NB4 (cell line): Measurements from ENCODE around the gene PCNT.

Experiments
- DNase-seq: peaks from one replicate; pipeline ENCODE4 v3.0.0; 2010; ENCODE audit warnings: low read depth
- H3K4me3 ChIP-seq: one replicate; pipeline ENCODE4 v1.5.1; 2011; ENCODE audit warnings: mild to moderate bottlenecking, low read depth, low read length, moderate library complexity
- MYC ChIP-seq: IDR thresholded peaks from 2 replicates; pipeline ENCODE4 v1.6.1; 2011; ENCODE audit warnings: low read depth, low read length
- POLR2A ChIP-seq: IDR thresholded peaks from 2 replicates; pipeline ENCODE4 v1.6.1; 2011; ENCODE audit warnings: mild to moderate bottlenecking; ENCODE audit not compliant: insufficient read length; ENCODE audit errors: extremely low read depth
- TF ChIP-seq, protein P1 (sequence below): IDR thresholded peaks from 2 replicates; pipeline ENCODE4 v1.6.1; 2011; ENCODE audit warnings: low read depth, low read length
- TF ChIP-seq, protein P2 (sequence below): IDR thresholded peaks from one replicate; pipeline ENCODE4 v1.5.1; 2012; ENCODE audit warnings: low read depth, low read length

Gene PCNT

DNA sequence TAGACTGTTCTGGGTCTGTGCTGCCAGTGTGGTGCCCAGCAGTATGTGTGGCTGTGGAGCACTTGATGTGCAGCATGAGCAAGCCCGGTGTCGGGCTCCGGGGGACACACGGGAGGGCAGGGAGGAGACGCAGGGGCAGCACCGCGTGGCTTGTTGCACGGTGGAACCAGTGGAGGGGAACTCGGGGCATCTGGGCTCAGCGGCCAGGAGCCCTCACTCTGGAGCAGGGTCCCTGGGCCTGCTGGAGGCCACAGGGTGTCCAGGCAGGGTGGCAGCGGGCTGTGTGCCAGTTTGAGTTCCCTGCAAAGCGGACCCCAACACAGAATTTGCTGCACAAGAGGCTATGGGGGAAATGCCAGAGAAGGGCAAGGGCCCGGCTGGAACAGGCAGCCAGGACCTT, 30.6 kb downstream of the PCNT start:
- no peak for DNase-seq
- TF ChIP-seq MYC (no peak), POLR2A (no peak)
- TF ChIP-seq, protein P1, sequence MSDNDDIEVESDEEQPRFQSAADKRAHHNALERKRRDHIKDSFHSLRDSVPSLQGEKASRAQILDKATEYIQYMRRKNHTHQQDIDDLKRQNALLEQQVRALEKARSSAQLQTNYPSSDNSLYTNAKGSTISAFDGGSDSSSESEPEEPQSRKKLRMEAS: no peak
- TF ChIP-seq, protein P2, sequence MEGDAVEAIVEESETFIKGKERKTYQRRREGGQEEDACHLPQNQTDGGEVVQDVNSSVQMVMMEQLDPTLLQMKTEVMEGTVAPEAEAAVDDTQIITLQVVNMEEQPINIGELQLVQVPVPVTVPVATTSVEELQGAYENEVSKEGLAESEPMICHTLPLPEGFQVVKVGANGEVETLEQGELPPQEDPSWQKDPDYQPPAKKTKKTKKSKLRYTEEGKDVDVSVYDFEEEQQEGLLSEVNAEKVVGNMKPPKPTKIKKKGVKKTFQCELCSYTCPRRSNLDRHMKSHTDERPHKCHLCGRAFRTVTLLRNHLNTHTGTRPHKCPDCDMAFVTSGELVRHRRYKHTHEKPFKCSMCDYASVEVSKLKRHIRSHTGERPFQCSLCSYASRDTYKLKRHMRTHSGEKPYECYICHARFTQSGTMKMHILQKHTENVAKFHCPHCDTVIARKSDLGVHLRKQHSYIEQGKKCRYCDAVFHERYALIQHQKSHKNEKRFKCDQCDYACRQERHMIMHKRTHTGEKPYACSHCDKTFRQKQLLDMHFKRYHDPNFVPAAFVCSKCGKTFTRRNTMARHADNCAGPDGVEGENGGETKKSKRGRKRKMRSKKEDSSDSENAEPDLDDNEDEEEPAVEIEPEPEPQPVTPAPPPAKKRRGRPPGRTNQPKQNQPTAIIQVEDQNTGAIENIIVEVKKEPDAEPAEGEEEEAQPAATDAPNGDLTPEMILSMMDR: no peak
- no peak overlapping the region for H3K4me3 ChIP-seq

DNA sequence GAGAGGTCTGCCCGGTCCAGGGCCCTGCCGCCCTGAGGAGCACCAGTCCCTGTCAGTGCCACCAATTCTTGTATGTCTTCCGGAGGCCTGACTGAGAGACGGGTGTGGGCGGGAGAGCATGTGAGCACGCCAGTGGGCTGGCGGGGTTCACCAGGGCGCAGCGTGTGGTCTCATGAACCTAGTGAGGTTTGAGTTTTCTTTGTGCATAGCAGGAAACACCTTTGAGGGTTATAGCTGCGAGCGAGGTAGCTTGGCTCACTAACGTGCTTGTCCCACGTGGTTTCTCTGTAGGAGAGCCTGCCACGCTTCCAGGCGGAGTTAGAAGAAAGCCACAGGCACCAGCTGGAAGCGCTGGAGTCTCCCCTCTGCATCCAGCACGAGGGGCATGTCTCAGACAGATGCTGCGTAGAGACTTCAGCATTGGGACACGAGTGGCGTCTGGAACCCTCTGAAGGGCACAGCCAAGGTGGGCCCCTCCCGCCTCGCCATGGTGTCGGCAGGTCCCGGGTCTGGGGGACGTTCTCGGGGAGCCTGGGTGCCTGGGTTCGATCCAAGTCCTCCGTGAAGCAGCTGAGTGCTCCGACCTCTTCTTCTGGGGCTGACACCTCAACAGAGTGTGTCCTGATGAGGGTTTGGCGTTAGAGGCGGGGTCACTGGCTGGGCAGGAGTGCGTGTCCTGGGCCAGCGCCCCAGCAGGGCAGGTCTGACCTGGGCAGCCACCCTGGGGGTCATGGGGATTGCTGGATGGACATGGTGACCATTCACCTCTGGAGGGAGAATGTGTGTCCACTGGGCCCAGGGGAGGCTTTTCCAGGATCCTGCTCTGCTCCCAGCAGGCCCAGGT, 31.4 kb downstream of the PCNT start:
- TF ChIP-seq, protein P2: no peak
- TF ChIP-seq MYC: no peak
- TF ChIP-seq, protein P1: no peak
- no peak for TF ChIP-seq POLR2A
- DNase-seq: no peak
- H3K4me3 ChIP-seq: no peak overlapping the region

DNA sequence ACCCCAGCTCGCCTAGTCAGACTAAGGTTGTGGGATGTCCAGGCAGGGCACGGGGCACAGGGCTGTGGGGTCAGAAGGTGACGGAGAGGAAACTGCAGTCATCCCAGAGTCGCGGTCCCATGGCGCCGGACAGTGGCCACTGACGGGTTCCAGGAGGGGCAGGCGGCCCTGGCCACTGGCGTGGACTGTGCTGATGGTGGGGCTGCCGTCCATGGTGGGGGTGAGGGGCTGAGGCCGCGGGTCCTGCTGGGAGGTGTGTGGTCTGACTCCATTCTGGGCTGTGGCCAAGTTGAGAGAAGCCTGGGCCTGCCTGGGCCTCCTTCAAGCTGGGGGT, 32.0 kb downstream of the PCNT start:
- no peak overlapping the region for H3K4me3 ChIP-seq
- no peak for DNase-seq
- TF ChIP-seq POLR2A (no peak), MYC (no peak)
- TF ChIP-seq, protein P1: no peak
- TF ChIP-seq, protein P2: no peak

DNA sequence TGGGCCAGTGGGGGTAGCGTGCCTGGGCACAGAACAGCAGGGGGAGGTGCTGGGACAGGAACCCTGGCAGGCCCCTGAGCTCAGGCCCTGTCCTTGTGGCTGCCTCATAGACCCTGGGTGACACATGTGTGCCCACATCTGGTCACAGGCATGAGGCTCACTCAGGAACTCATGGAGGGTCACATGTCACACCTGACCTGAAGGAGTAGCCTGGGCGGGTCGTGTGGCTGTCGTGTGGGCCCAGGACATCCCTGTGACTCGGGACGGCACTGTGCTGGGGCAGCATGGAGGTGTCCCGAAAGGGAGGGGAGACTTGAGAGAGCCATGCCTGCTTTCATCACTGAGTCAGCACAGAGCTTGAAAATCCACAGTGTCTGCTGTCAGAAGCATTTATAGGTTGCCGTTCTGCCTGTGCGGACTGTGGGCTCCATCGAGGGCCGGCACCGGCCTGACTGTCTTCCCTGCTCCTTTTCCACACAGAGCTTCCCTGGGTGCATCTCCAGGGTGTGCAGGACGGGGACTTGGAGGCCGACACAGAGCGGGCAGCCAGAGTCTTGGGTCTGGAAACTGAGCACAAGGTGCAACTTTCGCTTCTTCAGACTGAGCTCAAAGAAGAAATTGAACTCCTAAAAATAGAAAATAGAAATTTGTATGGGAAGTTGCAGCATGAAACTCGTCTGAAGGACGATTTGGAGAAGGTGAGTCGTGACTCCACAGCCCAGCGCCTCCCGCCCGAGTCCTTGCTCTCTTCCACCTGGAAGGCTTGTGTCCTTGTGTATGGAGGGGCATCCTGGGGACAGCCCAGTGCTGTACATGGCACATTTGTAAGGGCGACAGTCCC, 32.8 kb downstream of the PCNT start:
- TF ChIP-seq, protein P1: no peak
- TF ChIP-seq MYC (no peak), POLR2A (no peak)
- TF ChIP-seq, protein P2: no peak
- DNase-seq: no peak
- H3K4me3 ChIP-seq: no peak overlapping the region

DNA sequence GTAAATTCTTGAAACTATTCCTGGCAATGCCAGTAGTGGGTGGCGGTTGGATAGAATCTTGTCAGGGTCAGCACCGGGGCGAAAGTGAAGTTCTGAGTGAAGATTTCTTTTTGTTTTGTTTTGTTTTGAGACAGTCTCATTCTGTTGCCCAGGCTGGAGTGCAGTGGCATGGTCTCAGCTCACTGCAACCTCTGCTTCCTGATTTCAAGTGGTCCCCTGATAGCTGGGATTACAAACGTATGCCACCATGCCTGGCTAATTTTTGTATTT, 33.3 kb downstream of the PCNT start:
- no peak for DNase-seq
- TF ChIP-seq POLR2A: no peak
- TF ChIP-seq MYC: no peak
- TF ChIP-seq, protein P2: no peak
- TF ChIP-seq, protein P1: no peak
- no peak overlapping the region for H3K4me3 ChIP-seq
